HG02763 (cell line): Measurements from ENCODE around the gene VWA5B2.

Experiments used
- ATAC-seq: cut with Tn5 transposase; IDR thresholded peaks from one replicate; pipeline ENCODE4 v1.9.1; 2021; ENCODE audit warnings: mild to moderate bottlenecking, moderate library complexity; ENCODE audit not compliant: unreplicated experiment

VWA5B2 gene

GRCh38 chr3:184229394-184230080 is at the start of gene VWA5B2:
TSS of gene VWA5B2 (plus strand) at chr3:184229585. CDS start at chr3:184230529, 944 bp downstream.
- ATAC-seq: peak; percentile 70

GRCh38 chr3:184180165-184180564 is 49.2 kb upstream of the VWA5B2 start:
- no peak for ATAC-seq

GRCh38 chr3:184181596-184181995 is 47.8 kb upstream of the VWA5B2 start:
- ATAC-seq: no peak

- ATAC-seq: no peak
These were observed 45.7 kb upstream of the VWA5B2 start for GRCh38 chr3:184183679-184184078.

- no peak for ATAC-seq
These were observed 44.7 kb upstream of the VWA5B2 start for GRCh38 chr3:184184546-184185230.

GRCh38 chr3:184185461-184186183 is 43.8 kb upstream of the VWA5B2 start:
- ATAC-seq: peak; percentile 94

- ATAC-seq: peak; percentile 20
These were observed 43.0 kb upstream of the VWA5B2 start, which contains the start of gene ABCF3 for GRCh38 chr3:184186184-184186901. TSS of gene ABCF3 (plus strand) at chr3:184186199. CDS start at chr3:184186208, 9 bp downstream.

GRCh38 chr3:184186902-184187207 is 42.5 kb upstream of the VWA5B2 start:
- no peak for ATAC-seq

GRCh38 chr3:184188080-184188479 is 41.3 kb upstream of the VWA5B2 start:
- no peak for ATAC-seq

GRCh38 chr3:184189421-184189820 is 40.0 kb upstream of the VWA5B2 start:
- no peak for ATAC-seq

GRCh38 chr3:184192889-184193288 is 36.5 kb upstream of the VWA5B2 start:
- ATAC-seq: no peak

- ATAC-seq: no peak
These were observed 35.3 kb upstream of the VWA5B2 start for GRCh38 chr3:184193991-184194539.

GRCh38 chr3:184196536-184196935 is 32.8 kb upstream of the VWA5B2 start:
- no peak for ATAC-seq

GRCh38 chr3:184198509-184198908 is 30.9 kb upstream of the VWA5B2 start:
- ATAC-seq: no peak

- ATAC-seq: no peak
These were observed 28.6 kb upstream of the VWA5B2 start for GRCh38 chr3:184200825-184201224.

GRCh38 chr3:184203526-184203925 is 25.9 kb upstream of the VWA5B2 start:
- no peak for ATAC-seq

GRCh38 chr3:184209146-184209923 is 20.1 kb upstream of the VWA5B2 start:
- ATAC-seq: no peak

GRCh38 chr3:184211297-184211696 is 18.1 kb upstream of the VWA5B2 start:
- ATAC-seq: no peak

GRCh38 chr3:184211718-184212117 is 17.7 kb upstream of the VWA5B2 start:
- no peak for ATAC-seq

- no peak for ATAC-seq
These were observed 10.6 kb upstream of the VWA5B2 start for GRCh38 chr3:184218814-184219213.
